Skin epidermis (tissue), 12 donors: ENCODE measurements around the gene SERPINA12.

Source experiments
- H3K27ac ChIP-seq, 21 experiments: fragments of 200-600 bp; sonication (generic) in 11 of 21; one replicate each; pipeline ENCODE4 v1.5.0; 2020; ENCODE audit warnings: mild to moderate bottlenecking in 3 of 21, inconsistent platforms in 2 of 21, moderate library complexity in 2 of 21
- H3K4me3 ChIP-seq, 7 experiments: fragments of 200-600 bp; sonication (generic) in 2 of 7; one replicate each; pipeline ENCODE4 v1.5.0; 2020; ENCODE audit warnings: inconsistent platforms in 2 of 7, mild to moderate bottlenecking in 2 of 7, moderate library complexity in 1 of 7

Gene SERPINA12

DNA sequence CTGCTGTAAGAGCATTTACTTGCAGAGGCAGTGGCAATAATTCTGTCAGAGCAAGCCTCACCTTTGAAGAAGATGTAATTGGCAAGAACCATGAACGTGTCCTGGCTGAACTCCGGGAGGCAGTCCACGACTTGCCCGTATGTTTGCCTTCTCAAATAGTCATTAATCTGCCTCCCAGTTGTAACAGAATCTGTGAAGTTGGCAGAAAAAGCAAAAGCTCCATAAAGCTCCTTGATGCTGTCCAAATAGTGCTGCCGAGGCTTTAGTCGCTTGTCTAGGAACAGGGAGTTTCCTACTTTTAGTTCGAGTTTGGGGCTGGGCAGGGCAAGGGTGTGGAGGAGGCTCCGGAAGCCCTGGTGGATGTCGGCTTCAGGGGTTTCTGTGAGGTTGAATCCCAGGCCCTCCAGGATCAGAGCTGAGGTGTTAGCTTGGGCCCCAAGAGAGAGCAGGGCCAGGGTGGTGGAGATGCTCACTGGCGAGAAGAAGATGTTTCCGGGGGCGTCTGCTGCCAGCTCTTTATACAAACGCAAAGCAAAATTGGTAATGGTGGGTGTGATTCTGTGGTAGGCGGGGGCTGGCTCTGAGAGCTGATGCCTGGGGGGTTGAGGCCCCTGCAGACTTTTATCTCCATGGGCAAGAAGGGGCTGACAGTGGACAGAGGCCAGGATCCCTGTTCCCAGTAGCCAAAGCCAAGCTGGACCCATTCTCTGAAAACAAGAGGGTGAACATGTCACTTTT is 61.0 kb downstream of the SERPINA12 start:
- Histone ChIP-seq H3K4me3 (no peak overlapping the region), H3K27ac (peak overlapping the region in 6 of 21 experiments; percentile 10 to 73 (median 50))

DNA sequence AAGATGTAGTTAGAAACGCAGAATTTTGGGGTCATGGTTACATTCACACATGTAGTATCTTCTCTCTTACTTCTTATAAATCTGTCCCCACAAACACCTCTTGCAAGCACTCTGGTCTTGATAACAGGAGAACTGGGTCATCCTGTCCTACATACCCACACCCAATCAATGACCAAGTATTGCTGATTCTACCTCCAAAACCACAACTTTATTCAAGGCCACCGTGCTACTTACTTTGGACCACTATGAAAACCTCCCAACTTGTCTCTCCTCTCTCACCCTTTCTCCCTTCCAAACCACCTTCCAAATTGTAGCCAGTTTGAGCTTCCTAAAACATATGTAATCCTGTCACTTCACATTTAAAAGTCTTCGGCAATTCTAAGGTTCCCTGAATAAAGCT is 62.1 kb downstream of the SERPINA12 start:
- Histone ChIP-seq H3K27ac (peak overlapping the region in 4 of 21 experiments; percentile 7 to 47 (median 26)), H3K4me3 (no peak overlapping the region)

DNA sequence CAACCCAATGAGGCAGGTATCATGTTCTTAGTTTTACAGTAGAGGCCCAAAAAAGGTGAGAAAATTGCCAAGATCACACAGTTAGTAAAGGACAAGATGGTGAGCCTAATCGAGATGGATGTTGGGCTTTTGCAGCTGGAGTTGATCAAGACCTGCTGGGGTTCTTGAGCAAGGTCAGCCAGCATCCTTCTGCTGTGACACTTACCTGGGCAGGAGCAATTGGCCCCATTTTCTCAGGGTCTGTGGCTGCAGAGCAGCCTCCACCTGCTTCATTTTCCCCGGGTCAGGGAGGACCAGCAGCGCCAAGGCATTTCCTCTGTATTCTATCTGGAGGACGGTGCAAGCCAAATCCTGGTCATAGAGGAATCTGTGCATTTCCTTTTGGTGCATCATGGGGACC is 63.1 kb downstream of the SERPINA12 start:
- H3K4me3 ChIP-seq: no peak overlapping the region
- no peak overlapping the region for H3K27ac ChIP-seq

DNA sequence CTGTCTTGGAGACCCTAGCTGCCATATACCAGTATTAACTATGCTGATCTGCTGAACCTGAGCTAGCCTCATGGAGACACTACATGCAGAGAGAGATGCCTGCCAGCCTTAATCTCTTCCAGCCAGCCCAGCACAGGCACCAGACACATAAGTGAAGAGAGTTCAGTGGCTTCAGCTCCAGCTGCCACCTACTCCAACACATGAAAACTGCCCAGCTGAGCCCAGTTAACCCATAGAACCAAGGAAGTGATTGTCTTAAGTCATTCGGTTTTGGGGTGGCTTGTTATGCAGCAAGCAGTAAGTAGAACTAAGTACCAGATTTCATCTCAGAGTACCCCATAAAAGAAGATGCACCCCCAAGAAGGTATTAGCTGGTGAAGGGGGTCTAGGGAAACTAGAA is 64.3 kb downstream of the SERPINA12 start:
- no peak overlapping the region for H3K4me3 ChIP-seq
- H3K27ac ChIP-seq: no peak overlapping the region

DNA sequence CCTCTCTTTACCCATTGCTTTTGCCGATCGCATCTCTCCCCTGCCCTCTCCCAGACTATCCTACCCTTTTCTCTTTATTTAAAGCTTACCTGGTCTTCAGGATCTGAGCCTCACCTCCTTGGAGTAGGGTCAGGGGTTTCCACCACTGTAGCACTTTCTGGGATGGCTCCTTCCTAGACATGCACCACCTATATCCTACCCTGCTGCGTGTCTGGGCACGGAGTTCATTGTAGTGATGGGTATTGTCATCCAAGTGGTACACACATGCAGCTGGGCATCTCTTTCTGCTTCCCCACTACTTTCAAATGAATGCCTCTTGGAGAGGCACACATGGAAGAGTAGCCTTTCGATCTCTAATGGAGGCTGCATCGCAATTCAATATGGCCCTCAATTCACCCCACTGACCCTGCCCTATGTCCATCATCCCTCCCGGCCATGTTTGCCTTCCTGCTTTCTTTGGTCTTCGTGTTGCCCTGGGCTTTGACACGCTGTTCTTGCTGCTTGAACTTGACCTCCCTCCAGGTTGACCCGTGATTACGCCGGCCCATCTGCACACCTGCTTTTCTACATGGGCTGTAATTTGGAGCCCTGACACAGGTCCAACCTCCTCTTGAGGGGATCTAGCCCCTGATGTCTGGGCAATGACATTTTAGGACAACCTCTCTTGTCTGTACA is 67.6 kb downstream of the SERPINA12 start:
- Histone ChIP-seq H3K27ac (no peak overlapping the region), H3K4me3 (no peak overlapping the region)

DNA sequence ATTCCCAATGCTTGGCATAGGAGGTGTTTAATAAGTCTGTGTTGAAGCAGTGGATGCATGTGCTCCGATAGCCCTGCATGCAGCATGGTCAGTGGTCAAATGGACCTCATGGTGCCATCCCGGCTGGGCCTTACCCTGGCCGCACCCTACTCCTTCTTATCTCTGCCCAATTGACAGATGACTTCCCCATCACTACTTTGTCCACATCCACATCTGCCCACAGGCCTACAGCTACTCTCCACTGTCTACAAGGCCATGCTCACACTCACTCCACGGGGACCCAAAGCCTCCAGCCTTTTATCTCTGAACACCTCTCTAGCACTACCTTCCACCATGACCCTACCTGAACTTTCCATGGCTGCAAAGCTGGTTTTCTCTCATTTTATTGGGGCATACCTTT is 68.1 kb downstream of the SERPINA12 start:
- Histone ChIP-seq H3K27ac (no peak overlapping the region), H3K4me3 (no peak overlapping the region)

DNA sequence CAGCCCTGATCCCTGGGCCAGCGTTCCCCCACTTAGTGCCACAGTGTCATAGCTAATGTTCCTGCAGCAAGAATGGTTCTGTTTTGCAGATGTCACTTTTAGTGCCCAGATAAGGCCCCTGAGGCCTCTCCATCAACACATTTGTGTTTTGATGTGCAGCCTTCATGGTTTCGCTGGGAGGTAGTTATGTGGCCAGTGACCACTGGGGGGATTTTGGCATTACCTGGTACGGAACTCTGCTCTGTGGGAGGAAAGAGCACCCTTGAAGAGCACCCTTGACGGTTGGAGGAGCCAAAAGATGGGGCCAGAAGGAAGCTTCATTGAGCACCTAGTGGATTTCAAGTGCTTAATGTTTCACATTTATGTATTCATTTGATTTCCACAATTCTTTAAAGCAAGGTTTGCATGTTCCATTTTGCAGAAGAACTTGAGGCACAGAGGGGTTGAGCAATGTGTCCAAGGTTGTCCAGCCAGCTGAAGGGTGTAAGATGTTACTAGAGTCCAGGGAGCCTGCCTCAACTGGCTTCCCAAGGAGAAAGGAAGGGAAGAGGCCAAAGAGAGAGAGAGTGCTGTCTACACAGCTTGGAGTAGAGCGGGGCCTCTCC is 69.7 kb downstream of the SERPINA12 start:
- H3K4me3 ChIP-seq: no peak overlapping the region
- H3K27ac ChIP-seq: no peak overlapping the region
